Omental fat pad (tissue), 4 donors: ENCODE data around the gene UBR4. TPM values are rescaled to one million over a fixed set of nuclear protein-coding genes. Genes with fewer than 3 reads are reported as not detected.
"Not testable (repeated sequence)": the region's sequence is repeated elsewhere in the genome, so short reads cannot be mapped to it uniquely, and the experiment has no call there.

ENCODE experiments used
- ATAC-seq: fragments of 150-250 bp; one replicate; pipeline ENCODE4 v1.9.1; 2016; ENCODE audit warnings: mild to moderate bottlenecking, moderate library complexity; ENCODE audit not compliant: low FRiP score
- DNase-seq: peaks from one replicate; pipeline ENCODE4 v3.0.0-alpha.2; 2019; ENCODE audit warnings: low spot score
- total RNA-seq, 4 donors: library from RNA; depleted of rRNA; stranded (reverse); fragments of >200 nt; gene quantifications; one replicate each; pipeline ENCODE4 v1.1.0, GENCODE V29; 2016
- TF ChIP-seq, protein P1 (sequence below), 3 donors: fragments of 450-650 bp; IDR thresholded peaks; one replicate each; pipeline ENCODE4 v1.5.1; 2016 to 2017; ENCODE audit warnings: antibody characterized with exemption in 3 of 3, mild to moderate bottlenecking in 3 of 3, moderate library complexity in 2 of 3

UBR4 gene
- total RNA-seq, 4 donors from 2014 or later = 125 to 164 (median 133) TPM

- TF ChIP-seq, protein P1, sequence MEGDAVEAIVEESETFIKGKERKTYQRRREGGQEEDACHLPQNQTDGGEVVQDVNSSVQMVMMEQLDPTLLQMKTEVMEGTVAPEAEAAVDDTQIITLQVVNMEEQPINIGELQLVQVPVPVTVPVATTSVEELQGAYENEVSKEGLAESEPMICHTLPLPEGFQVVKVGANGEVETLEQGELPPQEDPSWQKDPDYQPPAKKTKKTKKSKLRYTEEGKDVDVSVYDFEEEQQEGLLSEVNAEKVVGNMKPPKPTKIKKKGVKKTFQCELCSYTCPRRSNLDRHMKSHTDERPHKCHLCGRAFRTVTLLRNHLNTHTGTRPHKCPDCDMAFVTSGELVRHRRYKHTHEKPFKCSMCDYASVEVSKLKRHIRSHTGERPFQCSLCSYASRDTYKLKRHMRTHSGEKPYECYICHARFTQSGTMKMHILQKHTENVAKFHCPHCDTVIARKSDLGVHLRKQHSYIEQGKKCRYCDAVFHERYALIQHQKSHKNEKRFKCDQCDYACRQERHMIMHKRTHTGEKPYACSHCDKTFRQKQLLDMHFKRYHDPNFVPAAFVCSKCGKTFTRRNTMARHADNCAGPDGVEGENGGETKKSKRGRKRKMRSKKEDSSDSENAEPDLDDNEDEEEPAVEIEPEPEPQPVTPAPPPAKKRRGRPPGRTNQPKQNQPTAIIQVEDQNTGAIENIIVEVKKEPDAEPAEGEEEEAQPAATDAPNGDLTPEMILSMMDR (IDR thresholded peaks at IDR 0.05) = no peak
- ATAC-seq = no peak
- DNase-seq = no peak
These were observed 19.2 kb upstream of the UBR4 start for GRCh38 chr1:19229229-19229628.

GRCh38 chr1:19222979-19223824, 13.1 kb upstream of the UBR4 start:
- DNase-seq (no peak), ATAC-seq (no peak)
- TF ChIP-seq, protein P1 (IDR thresholded peaks at IDR 0.05) = no peak

GRCh38 chr1:19222573-19222972, 12.5 kb upstream of the UBR4 start:
- ATAC-seq (no peak), DNase-seq (no peak)
- TF ChIP-seq, protein P1 (IDR thresholded peaks at IDR 0.05) = no peak

DNA sequence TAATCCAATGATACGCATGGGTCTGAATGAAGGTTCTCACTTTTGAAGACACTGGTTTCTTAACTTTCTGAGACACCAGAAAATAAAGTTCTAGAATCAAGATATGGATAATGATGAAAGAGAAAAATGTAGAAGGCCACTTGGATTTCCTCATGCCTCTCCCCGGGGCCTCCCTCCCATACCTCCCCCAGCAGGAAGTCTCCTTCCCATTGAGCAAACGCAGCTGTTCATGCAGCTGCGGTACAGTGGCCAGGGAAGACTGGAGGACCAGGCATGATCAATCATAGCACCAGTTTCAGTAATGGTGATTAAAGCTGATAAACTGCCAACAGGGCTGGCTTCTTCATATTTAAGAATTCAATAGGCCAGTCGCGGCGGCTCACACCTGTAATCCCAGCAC, 10.9 kb upstream of the UBR4 start:
- TF ChIP-seq, protein P1 (IDR thresholded peaks at IDR 0.05) = no peak
- ATAC-seq (no peak), DNase-seq (no peak)

- TF ChIP-seq, protein P1 (IDR thresholded peaks at IDR 0.05) = no peak
- ATAC-seq = no peak
- DNase-seq = no peak
These were observed 10.2 kb upstream of the UBR4 start for GRCh38 chr1:19220080-19220846.

DNA sequence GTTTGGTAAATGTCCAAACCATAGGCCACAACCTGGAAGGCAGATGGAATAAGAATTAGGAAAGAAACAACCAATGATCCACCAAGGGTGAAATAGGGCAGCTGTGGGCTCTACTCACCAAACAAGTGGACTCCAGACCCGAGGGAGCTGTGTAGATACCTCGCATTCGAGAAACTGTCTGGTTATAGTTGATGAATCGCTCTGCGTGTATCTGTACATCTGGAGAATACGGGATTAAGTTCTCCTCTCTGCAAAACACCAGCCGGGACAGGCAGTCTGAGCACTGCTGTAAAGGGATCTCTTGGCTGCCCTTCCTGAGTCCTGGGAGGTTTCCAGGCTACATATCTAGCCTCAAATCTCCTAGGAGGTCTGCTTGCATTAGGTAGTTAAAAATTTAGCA, 9.4 kb upstream of the UBR4 start:
- TF ChIP-seq, protein P1 (IDR thresholded peaks at IDR 0.05) = no peak
- no peak for ATAC-seq
- DNase-seq = no peak

DNA sequence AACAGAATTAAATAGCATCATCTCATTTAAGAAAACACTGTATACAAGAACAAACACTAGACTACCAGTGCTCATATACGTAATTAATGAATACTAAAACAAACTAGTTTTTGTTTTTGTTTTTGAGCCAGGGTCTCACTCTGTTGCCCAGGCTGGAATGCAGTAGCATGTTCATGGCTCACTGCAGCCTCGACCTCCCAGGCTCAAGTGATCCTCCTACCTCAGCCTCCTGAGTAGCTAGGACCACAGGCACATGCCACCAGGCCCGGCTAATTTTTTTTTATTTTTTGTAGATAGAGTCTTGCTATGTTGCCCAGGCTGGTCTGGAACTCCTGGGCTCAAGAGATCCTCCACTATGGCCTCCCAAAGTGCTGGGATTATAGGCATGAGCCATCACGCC, 6.5 kb upstream of the UBR4 start:
- DNase-seq, ATAC-seq: not testable (repeated sequence)
